NB4 (cell line): ENCODE measurements around the gene AK8.
A peak's percentile ranks its signal among the peaks of the same experiment; 100 is the strongest.

Source experiments
- DNase-seq: peaks from one replicate; pipeline ENCODE4 v3.0.0; 2010; ENCODE audit warnings: low read depth
- H3K4me3 ChIP-seq: one replicate; pipeline ENCODE4 v1.5.1; 2011; ENCODE audit warnings: mild to moderate bottlenecking, low read depth, low read length, moderate library complexity
- MYC ChIP-seq: IDR thresholded peaks from 2 replicates; pipeline ENCODE4 v1.6.1; 2011; ENCODE audit warnings: low read depth, low read length
- POLR2A ChIP-seq: IDR thresholded peaks from 2 replicates; pipeline ENCODE4 v1.6.1; 2011; ENCODE audit warnings: mild to moderate bottlenecking; ENCODE audit not compliant: insufficient read length; ENCODE audit errors: extremely low read depth
- TF ChIP-seq, protein P1 (sequence below): IDR thresholded peaks from 2 replicates; pipeline ENCODE4 v1.6.1; 2011; ENCODE audit warnings: low read depth, low read length
- TF ChIP-seq, protein P2 (sequence below): IDR thresholded peaks from one replicate; pipeline ENCODE4 v1.5.1; 2012; ENCODE audit warnings: low read depth, low read length

The AK8 gene

GRCh38 chr9:132806306-132806705, 71.8 kb downstream of the AK8 start:
- H3K4me3 ChIP-seq = no peak overlapping the region
- TF ChIP-seq MYC (no peak), POLR2A (no peak)
- TF ChIP-seq, protein P1, sequence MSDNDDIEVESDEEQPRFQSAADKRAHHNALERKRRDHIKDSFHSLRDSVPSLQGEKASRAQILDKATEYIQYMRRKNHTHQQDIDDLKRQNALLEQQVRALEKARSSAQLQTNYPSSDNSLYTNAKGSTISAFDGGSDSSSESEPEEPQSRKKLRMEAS = no peak
- TF ChIP-seq, protein P2, sequence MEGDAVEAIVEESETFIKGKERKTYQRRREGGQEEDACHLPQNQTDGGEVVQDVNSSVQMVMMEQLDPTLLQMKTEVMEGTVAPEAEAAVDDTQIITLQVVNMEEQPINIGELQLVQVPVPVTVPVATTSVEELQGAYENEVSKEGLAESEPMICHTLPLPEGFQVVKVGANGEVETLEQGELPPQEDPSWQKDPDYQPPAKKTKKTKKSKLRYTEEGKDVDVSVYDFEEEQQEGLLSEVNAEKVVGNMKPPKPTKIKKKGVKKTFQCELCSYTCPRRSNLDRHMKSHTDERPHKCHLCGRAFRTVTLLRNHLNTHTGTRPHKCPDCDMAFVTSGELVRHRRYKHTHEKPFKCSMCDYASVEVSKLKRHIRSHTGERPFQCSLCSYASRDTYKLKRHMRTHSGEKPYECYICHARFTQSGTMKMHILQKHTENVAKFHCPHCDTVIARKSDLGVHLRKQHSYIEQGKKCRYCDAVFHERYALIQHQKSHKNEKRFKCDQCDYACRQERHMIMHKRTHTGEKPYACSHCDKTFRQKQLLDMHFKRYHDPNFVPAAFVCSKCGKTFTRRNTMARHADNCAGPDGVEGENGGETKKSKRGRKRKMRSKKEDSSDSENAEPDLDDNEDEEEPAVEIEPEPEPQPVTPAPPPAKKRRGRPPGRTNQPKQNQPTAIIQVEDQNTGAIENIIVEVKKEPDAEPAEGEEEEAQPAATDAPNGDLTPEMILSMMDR = no peak
- DNase-seq = no peak

- no peak overlapping the region for H3K4me3 ChIP-seq
- DNase-seq = no peak
- no peak for TF ChIP-seq MYC
- TF ChIP-seq, protein P1 = no peak
- TF ChIP-seq POLR2A = no peak
- TF ChIP-seq, protein P2 = no peak
These were observed 73.3 kb downstream of the AK8 start for GRCh38 chr9:132804576-132805295.

DNA sequence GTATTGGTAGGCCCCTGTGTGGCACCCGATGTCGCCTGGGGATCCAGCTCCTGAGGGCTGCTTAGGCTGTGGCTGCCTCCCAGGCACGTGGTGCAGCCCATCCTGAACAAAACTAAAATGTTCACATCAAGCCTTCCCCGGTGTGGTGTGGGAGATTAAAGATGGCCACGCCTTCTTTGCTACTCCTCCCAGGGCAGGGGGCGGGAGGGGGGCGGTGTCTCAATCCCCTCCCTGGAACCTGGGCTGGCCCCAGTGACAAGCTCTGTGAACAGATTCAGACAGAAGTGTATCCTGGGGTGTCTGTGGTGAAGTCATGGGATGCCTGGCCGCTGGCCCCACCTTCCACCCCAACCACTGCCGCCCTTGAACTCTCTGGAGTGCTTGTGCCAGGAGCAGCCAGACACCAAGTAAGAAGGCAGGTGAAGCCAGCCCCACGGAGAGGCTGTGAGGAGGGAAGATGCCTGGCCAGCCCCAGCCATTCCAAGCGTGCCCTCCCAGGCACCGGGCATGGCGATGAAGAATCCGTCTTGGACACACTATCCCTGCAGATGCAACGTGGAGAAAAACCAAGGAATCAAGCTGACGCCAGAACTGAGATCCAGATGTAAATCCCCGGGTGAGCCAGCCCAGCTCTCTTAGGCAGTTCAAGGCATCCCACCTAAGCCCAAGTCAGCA, 75.8 kb downstream of the AK8 start:
- TF ChIP-seq, protein P2 = no peak
- TF ChIP-seq, protein P1 = no peak
- no peak for TF ChIP-seq MYC
- no peak for TF ChIP-seq POLR2A
- DNase-seq = no peak
- H3K4me3 ChIP-seq = no peak overlapping the region

DNA sequence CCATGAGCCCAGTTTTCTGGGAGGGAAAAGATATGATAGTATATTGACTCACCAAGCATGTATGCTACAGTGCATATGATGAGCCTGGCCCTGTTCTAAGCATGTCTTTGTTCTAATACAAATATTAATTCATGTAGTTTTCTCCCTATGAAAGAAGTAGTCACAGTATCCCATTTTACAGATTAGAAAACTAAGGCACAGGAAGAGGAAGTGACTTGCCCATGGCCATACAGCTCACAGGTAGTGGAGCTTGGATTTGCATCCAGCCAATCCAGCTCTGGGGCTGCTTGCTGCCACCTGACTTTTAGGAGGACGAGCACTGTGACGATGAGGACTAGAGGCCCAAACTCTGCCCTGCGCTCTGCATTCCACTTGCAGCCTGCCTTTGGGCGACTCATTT, 76.4 kb downstream of the AK8 start:
- DNase-seq = no peak
- H3K4me3 ChIP-seq = no peak overlapping the region
- TF ChIP-seq POLR2A = no peak
- TF ChIP-seq, protein P1 = no peak
- TF ChIP-seq MYC = no peak
- TF ChIP-seq, protein P2 = no peak

DNA sequence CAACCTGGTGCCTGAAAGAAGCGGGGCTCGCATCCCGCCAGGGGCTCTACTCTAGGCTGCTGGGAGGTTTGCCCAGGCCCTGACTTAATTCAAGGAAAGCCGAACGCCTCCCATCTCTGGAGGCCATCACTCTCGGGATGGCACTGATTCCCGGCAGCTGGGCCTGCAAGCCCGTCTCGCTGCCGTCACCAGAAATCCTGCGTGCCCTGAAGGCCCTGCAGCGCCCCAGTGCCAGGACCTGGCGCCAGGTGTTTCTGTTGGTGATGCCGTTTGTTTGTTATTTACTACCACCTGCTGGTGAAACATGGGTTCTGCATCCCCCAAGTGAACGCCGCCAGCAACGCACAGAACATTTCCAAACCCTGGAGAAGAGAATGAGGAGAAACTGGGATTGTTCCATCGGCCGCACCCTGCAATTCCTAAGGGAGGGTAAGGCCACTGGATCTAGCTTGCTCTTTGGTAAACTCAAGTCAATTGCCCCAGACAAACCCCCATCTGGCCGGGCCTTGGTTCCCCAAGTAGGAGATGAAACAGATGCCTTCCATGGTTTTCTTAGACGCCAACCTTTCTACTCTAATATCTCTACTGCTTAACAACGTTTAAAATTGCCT, 77.9 kb downstream of the AK8 start:
- no peak overlapping the region for H3K4me3 ChIP-seq
- TF ChIP-seq POLR2A = no peak
- TF ChIP-seq, protein P2 = peak; percentile 75
- peak; percentile 68 for DNase-seq
